ENCODE results near the gene INO80D. TPM values are rescaled to one million over a fixed set of nuclear protein-coding genes. Genes with fewer than 3 reads are reported as not detected.
A peak's percentile ranks its signal among the peaks of the same experiment; 100 is the strongest.
"Not testable (repeated sequence)": the region's sequence is repeated elsewhere in the genome, so short reads cannot be mapped to it uniquely, and the experiment has no call there.

INO80D gene
- total RNA-seq, 4 donors from 2014 or later: 25.0 to 49.7 (median 26.5) TPM

DNA sequence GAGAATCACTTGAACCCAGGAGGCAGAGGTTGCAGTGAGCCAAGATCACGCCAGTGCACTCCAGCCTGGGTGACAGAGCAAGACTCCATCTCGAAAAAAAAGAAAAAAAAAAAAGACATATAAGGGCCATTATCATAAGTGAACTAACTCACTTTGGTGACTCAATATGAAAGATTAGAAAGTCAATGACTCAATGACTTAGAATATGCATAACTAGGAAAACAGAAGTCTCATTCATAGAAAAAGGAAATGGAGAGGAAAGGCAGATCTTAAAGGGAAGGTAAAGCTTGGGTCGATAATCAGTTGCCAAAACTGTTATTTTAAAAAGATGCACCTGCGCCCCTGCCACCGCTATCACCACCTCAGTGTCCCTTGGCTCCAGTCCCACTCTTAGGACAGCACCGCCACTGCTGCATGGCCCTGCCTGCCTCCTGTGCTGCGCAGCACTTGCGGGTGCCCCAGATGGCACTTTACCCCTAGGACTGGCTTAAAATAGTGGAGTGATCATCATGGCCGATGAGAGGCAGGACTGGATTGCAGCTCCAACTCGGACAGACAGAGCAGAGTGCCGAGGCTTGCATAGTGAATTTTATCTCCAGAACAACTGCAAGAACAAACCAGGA lies 54.7 kb downstream of the INO80D start:
- H3K4me1 ChIP-seq: no peaks in the 10 kb centered on the region
- H3K27ac ChIP-seq: no peak overlapping the region
- no peaks in the 10 kb centered on the region for H3K27me3 ChIP-seq
- WGBS, 2 donors: 90 to 91% methylated on average over 11 of the region's 11 CpGs
- no peak for DNase-seq
- no peaks in the 10 kb centered on the region for H3K9me3 ChIP-seq
- no peaks in the 10 kb centered on the region for H3K36me3 ChIP-seq
- no peak overlapping the region for H3K4me3 ChIP-seq (replicated peaks in 1 of 3)
- intact Hi-C loops (cut with DNase I): no loop called here
- no peak for TF ChIP-seq POLR2A (IDR thresholded peaks at IDR 0.05)
- TF ChIP-seq, protein P1, sequence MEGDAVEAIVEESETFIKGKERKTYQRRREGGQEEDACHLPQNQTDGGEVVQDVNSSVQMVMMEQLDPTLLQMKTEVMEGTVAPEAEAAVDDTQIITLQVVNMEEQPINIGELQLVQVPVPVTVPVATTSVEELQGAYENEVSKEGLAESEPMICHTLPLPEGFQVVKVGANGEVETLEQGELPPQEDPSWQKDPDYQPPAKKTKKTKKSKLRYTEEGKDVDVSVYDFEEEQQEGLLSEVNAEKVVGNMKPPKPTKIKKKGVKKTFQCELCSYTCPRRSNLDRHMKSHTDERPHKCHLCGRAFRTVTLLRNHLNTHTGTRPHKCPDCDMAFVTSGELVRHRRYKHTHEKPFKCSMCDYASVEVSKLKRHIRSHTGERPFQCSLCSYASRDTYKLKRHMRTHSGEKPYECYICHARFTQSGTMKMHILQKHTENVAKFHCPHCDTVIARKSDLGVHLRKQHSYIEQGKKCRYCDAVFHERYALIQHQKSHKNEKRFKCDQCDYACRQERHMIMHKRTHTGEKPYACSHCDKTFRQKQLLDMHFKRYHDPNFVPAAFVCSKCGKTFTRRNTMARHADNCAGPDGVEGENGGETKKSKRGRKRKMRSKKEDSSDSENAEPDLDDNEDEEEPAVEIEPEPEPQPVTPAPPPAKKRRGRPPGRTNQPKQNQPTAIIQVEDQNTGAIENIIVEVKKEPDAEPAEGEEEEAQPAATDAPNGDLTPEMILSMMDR (IDR thresholded peaks at IDR 0.05): no peak

- H3K27ac ChIP-seq: no peak overlapping the region
- DNase-seq: no peak
- H3K27me3 ChIP-seq: no peaks in the 10 kb centered on the region
- H3K4me3 ChIP-seq (replicated peaks in 1 of 3): no peak overlapping the region
- TF ChIP-seq, protein P1 (IDR thresholded peaks at IDR 0.05): no peak
- no peak for TF ChIP-seq POLR2A (IDR thresholded peaks at IDR 0.05)
- H3K9me3 ChIP-seq: no peaks in the 10 kb centered on the region
- H3K36me3 ChIP-seq: no peaks in the 10 kb centered on the region
- intact Hi-C loops (cut with DNase I): no loop called here
- no peaks in the 10 kb centered on the region for H3K4me1 ChIP-seq
- 93 to 96% methylated on average over 10 of the region's 10 CpGs for WGBS, 2 donors
These were observed 57.9 kb downstream of the INO80D start for GRCh38 chr2:206028101-206028500.

- intact Hi-C loops (cut with DNase I): no loop called here
- H3K27ac ChIP-seq: no peak overlapping the region
- 89 to 91% methylated on average over 8 of the region's 8 CpGs for whole genome bisulfite sequencing, 2 donors
- no peak for DNase-seq
- TF ChIP-seq, protein P1 (IDR thresholded peaks at IDR 0.05): peak in 1 of 6 experiments; percentile 11
- TF ChIP-seq POLR2A (IDR thresholded peaks at IDR 0.05): no peak
- H3K27me3 ChIP-seq: no peaks in the 10 kb centered on the region
- H3K9me3 ChIP-seq: no peaks in the 10 kb centered on the region
- no peak overlapping the region for H3K4me3 ChIP-seq (replicated peaks in 1 of 3)
- H3K36me3 ChIP-seq: peaks cover 9 to 14% of the 10 kb centered on the region in 2 donors
- H3K4me1 ChIP-seq: peaks cover 0 to 4% of the 10 kb centered on the region in 2 donors
These were observed 62.8 kb downstream of the INO80D start for GRCh38 chr2:206023183-206023582.

DNA sequence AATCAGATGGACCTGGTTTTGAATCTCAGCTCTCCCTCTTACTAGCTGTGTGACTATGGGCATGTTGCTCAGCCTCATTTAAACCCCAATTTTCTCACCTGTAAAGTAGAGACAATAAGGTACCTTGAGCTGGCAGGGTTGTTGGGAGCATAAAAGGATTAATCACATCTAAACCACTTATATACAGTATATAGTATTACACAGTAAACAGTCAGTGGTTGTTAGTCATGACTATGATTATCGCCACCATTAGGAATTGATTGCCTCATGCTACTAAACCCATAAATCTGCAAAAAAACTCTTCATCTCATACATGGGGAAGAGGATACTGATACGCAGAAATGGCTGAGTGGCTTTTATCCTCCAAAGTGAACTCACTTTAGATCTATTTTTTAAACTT lies 65.8 kb downstream of the INO80D start:
- no peak for DNase-seq
- peaks cover 0 to 4% of the 10 kb centered on the region in 2 donors for H3K4me1 ChIP-seq
- intact Hi-C loops (cut with DNase I): no loop called here
- H3K27me3 ChIP-seq: no peaks in the 10 kb centered on the region
- TF ChIP-seq, protein P1 (IDR thresholded peaks at IDR 0.05): no peak
- no peak for TF ChIP-seq POLR2A (IDR thresholded peaks at IDR 0.05)
- 97% methylated on average over 2 of the region's 2 CpGs for WGBS, 2 donors
- no peak overlapping the region for H3K4me3 ChIP-seq (replicated peaks in 1 of 3)
- no peaks in the 10 kb centered on the region for H3K9me3 ChIP-seq
- H3K27ac ChIP-seq: no peak overlapping the region
- H3K36me3 ChIP-seq: peaks cover 10 to 14% of the 10 kb centered on the region in 2 donors

- H3K4me3 ChIP-seq (replicated peaks in 1 of 3); intact Hi-C loops (cut with DNase I); H3K27ac ChIP-seq; H3K27me3 ChIP-seq; DNase-seq; H3K9me3 ChIP-seq; H3K4me1 ChIP-seq: not testable (repeated sequence)
- H3K36me3 ChIP-seq: peaks cover 10 to 14% of the 10 kb centered on the region in 2 donors
- WGBS, 2 donors: 96% methylated on average over 2 of the region's 2 CpGs
These were observed 70.2 kb downstream of the INO80D start for GRCh38 chr2:206015746-206016145.
